ENCODE measurements around the gene NCAM2. TPM values are rescaled to one million over a fixed set of nuclear protein-coding genes. Genes with fewer than 3 reads are reported as not detected.

NCAM2 gene
- total RNA-seq, 4 donors from 2014 or later = 0.96 to 1.6 TPM; not detected in 2

- in situ Hi-C loops (cut with MboI; ENCODE audit: low pct_ligation_motif_present in 1 of 4, low pct_unique_long_range_greater_than_20kb in 1 of 4, low sequenced_read_pairs in 3 of 4) = no loop called here
- 11 to 13% methylated on average over 1 of the region's 1 CpG for WGBS, 2 donors (ENCODE audit: low coverage in 1 of 2)
- Histone ChIP-seq H3K9me3 (no peaks in the 10 kb centered on the region), H3K27me3 (no peaks in the 10 kb centered on the region), H3K4me3 (no peak overlapping the region), H3K27ac (no peak overlapping the region), H3K4me1 (no peaks in the 10 kb centered on the region), H3K36me3 (no peaks in the 10 kb centered on the region)
- intact Hi-C loops (cut with DNase I; ENCODE audit: low total_unique reads) = no loop called here
- DNase-seq = no peak
- TF ChIP-seq POLR2A (IDR thresholded peaks at IDR 0.05) (no peak), POLR2AphosphoS5 (IDR thresholded peaks at IDR 0.05) (no peak), EP300 (IDR thresholded peaks at IDR 0.05; ENCODE audit: low read depth) (no peak)
- TF ChIP-seq, protein P1, sequence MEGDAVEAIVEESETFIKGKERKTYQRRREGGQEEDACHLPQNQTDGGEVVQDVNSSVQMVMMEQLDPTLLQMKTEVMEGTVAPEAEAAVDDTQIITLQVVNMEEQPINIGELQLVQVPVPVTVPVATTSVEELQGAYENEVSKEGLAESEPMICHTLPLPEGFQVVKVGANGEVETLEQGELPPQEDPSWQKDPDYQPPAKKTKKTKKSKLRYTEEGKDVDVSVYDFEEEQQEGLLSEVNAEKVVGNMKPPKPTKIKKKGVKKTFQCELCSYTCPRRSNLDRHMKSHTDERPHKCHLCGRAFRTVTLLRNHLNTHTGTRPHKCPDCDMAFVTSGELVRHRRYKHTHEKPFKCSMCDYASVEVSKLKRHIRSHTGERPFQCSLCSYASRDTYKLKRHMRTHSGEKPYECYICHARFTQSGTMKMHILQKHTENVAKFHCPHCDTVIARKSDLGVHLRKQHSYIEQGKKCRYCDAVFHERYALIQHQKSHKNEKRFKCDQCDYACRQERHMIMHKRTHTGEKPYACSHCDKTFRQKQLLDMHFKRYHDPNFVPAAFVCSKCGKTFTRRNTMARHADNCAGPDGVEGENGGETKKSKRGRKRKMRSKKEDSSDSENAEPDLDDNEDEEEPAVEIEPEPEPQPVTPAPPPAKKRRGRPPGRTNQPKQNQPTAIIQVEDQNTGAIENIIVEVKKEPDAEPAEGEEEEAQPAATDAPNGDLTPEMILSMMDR (IDR thresholded peaks at IDR 0.05) = no peak
Measured at GRCh38 chr21:21175798-21176334, 177.7 kb downstream of the NCAM2 start.

GRCh38 chr21:21177353-21177986 lies 179.3 kb downstream of the NCAM2 start:
- H3K9me3 ChIP-seq = no peaks in the 10 kb centered on the region
- no peak overlapping the region for H3K27ac ChIP-seq
- no peaks in the 10 kb centered on the region for H3K4me1 ChIP-seq
- no peaks in the 10 kb centered on the region for H3K27me3 ChIP-seq
- in situ Hi-C loops (cut with MboI; ENCODE audit: low pct_ligation_motif_present in 1 of 4, low pct_unique_long_range_greater_than_20kb in 1 of 4, low sequenced_read_pairs in 3 of 4) (no loop called here), intact Hi-C loops (cut with DNase I; ENCODE audit: low total_unique reads) (no loop called here)
- H3K4me3 ChIP-seq = no peak overlapping the region
- H3K36me3 ChIP-seq = no peaks in the 10 kb centered on the region
- TF ChIP-seq POLR2AphosphoS5 (IDR thresholded peaks at IDR 0.05) = no peak
- no peak for DNase-seq
- WGBS, 2 donors (ENCODE audit: low coverage in 1 of 2) = 78 to 80% methylated on average over 1 of the region's 1 CpG

DNA sequence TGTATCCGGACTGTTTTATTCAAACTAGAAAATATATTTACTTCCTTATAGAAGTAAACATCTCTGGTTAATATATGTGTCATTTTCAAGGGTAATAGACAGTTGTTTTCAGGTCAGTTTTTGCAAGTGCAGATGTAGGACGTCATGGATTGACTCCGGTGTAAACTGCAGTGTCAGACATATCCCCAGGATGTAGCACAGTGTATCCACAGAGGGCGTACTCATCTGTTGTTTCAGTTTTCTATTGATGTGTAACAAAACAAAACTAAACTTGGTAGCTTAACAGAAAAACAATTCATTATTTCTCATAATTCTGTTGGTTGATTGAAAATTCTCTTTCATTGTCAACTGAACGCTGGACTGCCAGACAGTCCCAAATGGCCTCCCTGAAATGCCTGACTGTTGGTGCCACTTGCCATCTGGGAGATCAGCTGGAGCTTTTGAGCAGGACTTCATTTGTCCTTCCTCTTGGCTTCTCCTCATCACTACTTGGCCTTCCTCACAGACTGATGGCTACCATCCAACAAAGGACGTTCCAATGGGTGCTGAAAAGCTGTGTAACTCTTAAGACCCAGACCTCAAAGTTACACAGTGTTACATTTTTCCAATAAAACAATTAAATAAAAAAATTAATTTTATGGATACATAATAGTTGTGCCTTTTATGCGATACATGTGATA lies 181.6 kb downstream of the NCAM2 start:
- Histone ChIP-seq H3K4me1 (no peaks in the 10 kb centered on the region), H3K27me3 (no peaks in the 10 kb centered on the region), H3K36me3 (no peaks in the 10 kb centered on the region), H3K27ac (no peak overlapping the region), H3K4me3 (no peak overlapping the region), H3K9me3 (no peaks in the 10 kb centered on the region)
- intact Hi-C loops (cut with DNase I; ENCODE audit: low total_unique reads) = no loop called here
- in situ Hi-C loops (cut with MboI; ENCODE audit: low pct_ligation_motif_present in 1 of 4, low pct_unique_long_range_greater_than_20kb in 1 of 4, low sequenced_read_pairs in 3 of 4) = no loop called here
- DNase-seq = no peak
- TF ChIP-seq, protein P1 (IDR thresholded peaks at IDR 0.05) = no peak
- TF ChIP-seq EP300 (IDR thresholded peaks at IDR 0.05; ENCODE audit: low read depth) = no peak
- TF ChIP-seq POLR2AphosphoS5 (IDR thresholded peaks at IDR 0.05) = no peak
- no peak for TF ChIP-seq POLR2A (IDR thresholded peaks at IDR 0.05)
- 77 to 80% methylated on average over 7 of the region's 7 CpGs for WGBS, 2 donors (ENCODE audit: low coverage in 1 of 2)

DNA sequence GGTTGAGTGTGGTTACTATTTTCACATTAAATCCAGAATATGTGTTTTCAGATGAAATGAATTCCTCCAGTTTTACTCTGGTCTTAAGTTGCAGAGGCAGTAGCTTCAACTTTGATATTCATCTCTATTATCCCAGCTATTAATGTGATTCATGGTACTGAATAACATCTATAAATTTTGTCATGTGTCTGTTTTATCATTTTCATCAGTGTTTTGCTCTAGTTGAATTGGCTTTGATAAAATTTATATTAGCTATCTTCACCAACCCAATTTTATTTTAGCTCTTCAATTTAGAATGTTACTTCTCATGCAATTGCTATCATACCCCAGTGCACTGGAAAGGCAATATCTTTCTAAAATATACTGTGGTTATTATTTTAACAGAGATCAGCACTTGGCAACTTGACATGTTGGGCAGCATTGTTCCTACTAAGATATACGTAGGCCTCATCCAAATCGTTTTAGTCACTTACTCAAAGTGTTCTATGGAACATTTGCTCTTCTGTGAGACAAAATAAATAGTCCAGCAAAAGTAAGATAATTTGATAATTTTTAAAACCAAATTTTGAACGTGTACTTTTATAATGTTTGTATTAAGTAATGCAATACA lies 184.3 kb downstream of the NCAM2 start:
- Histone ChIP-seq H3K27me3 (no peaks in the 10 kb centered on the region), H3K9me3 (no peaks in the 10 kb centered on the region), H3K4me1 (no peaks in the 10 kb centered on the region), H3K4me3 (no peak overlapping the region), H3K27ac (no peak overlapping the region), H3K36me3 (no peaks in the 10 kb centered on the region)
- DNase-seq = no peak
- intact Hi-C loops (cut with DNase I; ENCODE audit: low total_unique reads) (no loop called here), in situ Hi-C loops (cut with MboI; ENCODE audit: low pct_ligation_motif_present in 1 of 4, low pct_unique_long_range_greater_than_20kb in 1 of 4, low sequenced_read_pairs in 3 of 4) (no loop called here)
- TF ChIP-seq, protein P1 (IDR thresholded peaks at IDR 0.05) = no peak
- TF ChIP-seq POLR2AphosphoS5 (IDR thresholded peaks at IDR 0.05) (no peak), POLR2A (IDR thresholded peaks at IDR 0.05) (no peak), EP300 (IDR thresholded peaks at IDR 0.05; ENCODE audit: low read depth) (no peak)
- 29 to 59% methylated on average over 3 of the region's 3 CpGs for WGBS, 2 donors (ENCODE audit: low coverage in 1 of 2)
